ENCODE data around the gene XRCC1.

DNA sequence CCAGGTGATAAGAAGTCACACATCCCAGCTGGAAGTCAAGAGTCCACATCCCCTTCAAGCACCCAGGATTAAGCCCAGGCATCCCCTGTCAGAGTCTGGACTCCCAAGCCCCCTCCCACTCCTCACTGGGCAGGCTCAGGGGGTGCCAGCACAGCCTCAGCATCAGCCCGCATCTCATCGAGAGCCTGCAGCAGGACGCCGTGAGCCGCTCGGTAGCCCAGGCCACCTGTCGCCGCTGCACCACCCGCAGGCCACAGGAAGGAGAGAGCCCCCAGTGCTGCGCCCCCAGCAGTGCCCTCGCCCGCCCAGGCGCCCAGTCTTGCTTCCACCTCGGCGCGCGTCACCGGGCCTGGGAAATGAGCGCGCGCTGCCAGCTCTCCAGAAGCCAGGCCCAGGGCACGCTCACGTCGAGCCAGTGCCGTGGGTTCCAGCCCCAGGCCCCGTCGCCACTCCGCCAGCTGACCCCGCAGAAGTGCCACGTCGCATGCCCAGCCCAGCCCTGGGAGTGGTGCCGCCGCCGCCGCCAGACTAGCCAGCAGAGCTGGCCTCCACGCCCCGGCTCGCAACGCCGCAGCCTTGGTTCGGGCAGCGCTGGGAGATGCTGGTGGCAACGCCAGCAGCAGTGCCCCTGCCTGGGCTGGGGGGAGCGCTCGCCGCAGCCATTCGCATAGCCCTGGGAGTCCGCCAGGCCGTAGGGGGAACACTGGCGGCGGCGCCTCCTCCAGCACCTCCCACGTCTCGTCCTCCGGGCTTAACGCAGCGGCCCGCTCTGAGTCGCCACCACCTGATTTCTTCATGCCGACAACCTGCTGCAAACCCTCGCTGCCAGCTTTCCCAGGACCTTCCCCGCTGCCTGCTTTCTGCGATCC lies 16.8 kb upstream of the XRCC1 start:
- TF ChIP-seq ZNF530 (tag by site-specific recombination; IDR thresholded peaks at IDR 0.05; ENCODE audit: low read depth) (no peak), ZNF324 (tag by site-specific recombination; IDR thresholded peaks at IDR 0.05) (no peak), ZFP41 (tag by site-specific recombination; IDR thresholded peaks at IDR 0.05; ENCODE audit: borderline replicate concordance) (no peak), TCF7L2 (IDR thresholded peaks at IDR 0.05; ENCODE audit: borderline replicate concordance, low read depth, low read length) (no peak), ZNF133 (tag by site-specific recombination; IDR thresholded peaks at IDR 0.05) (no peak), ZNF341 (tag by site-specific recombination; IDR thresholded peaks at IDR 0.05; ENCODE audit: low read depth) (no peak), ZNF140 (tag by site-specific recombination; IDR thresholded peaks at IDR 0.05) (no peak)
- TF ChIP-seq, protein P1, sequence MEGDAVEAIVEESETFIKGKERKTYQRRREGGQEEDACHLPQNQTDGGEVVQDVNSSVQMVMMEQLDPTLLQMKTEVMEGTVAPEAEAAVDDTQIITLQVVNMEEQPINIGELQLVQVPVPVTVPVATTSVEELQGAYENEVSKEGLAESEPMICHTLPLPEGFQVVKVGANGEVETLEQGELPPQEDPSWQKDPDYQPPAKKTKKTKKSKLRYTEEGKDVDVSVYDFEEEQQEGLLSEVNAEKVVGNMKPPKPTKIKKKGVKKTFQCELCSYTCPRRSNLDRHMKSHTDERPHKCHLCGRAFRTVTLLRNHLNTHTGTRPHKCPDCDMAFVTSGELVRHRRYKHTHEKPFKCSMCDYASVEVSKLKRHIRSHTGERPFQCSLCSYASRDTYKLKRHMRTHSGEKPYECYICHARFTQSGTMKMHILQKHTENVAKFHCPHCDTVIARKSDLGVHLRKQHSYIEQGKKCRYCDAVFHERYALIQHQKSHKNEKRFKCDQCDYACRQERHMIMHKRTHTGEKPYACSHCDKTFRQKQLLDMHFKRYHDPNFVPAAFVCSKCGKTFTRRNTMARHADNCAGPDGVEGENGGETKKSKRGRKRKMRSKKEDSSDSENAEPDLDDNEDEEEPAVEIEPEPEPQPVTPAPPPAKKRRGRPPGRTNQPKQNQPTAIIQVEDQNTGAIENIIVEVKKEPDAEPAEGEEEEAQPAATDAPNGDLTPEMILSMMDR (tag by site-specific recombination; IDR thresholded peaks at IDR 0.05) = no peak
- TF ChIP-seq, protein P2, sequence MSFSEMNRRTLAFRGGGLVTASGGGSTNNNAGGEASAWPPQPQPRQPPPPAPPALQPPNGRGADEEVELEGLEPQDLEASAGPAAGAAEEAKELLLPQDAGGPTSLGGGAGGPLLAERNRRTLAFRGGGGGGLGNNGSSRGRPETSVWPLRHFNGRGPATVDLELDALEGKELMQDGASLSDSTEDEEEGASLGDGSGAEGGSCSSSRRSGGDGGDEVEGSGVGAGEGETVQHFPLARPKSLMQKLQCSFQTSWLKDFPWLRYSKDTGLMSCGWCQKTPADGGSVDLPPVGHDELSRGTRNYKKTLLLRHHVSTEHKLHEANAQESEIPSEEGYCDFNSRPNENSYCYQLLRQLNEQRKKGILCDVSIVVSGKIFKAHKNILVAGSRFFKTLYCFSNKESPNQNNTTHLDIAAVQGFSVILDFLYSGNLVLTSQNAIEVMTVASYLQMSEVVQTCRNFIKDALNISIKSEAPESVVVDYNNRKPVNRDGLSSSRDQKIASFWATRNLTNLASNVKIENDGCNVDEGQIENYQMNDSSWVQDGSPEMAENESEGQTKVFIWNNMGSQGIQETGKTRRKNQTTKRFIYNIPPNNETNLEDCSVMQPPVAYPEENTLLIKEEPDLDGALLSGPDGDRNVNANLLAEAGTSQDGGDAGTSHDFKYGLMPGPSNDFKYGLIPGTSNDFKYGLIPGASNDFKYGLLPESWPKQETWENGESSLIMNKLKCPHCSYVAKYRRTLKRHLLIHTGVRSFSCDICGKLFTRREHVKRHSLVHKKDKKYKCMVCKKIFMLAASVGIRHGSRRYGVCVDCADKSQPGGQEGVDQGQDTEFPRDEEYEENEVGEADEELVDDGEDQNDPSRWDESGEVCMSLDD (tag by site-specific recombination; IDR thresholded peaks at IDR 0.05) = no peak
- TF ChIP-seq, protein P3, sequence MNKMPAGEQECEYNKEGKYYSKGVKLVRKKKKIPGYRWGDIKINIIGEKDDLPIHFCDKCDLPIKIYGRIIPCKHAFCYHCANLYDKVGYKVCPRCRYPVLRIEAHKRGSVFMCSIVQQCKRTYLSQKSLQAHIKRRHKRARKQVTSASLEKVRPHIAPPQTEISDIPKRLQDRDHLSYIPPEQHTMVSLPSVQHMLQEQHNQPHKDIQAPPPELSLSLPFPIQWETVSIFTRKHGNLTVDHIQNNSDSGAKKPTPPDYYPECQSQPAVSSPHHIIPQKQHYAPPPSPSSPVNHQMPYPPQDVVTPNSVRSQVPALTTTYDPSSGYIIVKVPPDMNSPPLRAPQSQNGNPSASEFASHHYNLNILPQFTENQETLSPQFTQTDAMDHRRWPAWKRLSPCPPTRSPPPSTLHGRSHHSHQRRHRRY (tag by site-specific recombination; IDR thresholded peaks at IDR 0.05) = no peak

Measured in HEK293 (cell line).